HG03039 (cell line): ENCODE measurements around the gene CALY.

Experiments used
- ATAC-seq: cut with Tn5 transposase; IDR thresholded peaks from one replicate; pipeline ENCODE4 v1.9.1; 2021; ENCODE audit warnings: mild to moderate bottlenecking, moderate library complexity; ENCODE audit not compliant: unreplicated experiment

The CALY gene

DNA sequence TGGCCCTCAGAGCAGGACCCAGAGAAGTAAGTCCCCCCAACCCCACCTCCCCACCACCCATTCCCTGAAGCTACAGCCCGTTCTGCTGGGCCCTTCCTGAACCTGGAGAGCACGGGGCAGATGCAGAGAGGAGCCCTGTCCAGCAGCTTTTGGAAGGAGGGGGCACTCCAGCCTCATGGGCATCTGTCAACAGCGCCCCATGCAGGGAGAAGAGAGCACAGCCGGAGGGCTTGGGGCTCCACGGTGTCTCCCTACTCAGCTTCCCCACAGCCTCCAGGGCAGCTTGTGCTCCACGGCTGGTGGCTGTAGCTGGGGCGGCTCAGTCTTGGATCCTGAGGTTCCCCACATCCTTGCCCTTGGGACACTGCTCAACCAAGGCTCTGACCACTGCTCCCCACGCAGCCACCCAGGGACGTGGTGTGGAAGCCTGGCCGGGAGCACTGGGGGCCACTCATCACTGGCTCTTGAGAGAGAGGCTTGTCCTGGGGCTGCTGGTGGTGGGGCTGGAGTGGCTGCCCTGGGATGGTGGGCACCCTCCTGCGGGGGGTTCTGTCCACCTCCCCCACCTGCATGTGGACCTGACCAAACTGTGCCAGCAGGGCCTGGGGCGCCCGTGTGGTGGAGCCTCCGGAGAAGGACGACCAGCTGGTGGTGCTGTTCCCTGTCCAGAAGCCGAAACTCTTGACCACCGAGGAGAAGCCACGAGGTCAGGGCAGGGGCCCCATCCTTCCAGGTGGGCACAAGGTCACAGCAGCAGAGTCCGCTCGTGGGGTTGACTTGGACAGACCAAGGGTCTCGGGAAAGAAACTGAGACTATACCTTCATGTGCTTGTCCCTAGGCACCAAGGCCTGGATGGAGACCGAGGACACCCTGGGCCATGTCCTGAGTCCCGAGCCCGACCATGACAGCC lies 15.0 kb upstream of the CALY start:
- ATAC-seq, result no peak

GRCh38 chr10:133350950-133351329 lies 14.2 kb upstream of the CALY start:
- no peak for ATAC-seq

DNA sequence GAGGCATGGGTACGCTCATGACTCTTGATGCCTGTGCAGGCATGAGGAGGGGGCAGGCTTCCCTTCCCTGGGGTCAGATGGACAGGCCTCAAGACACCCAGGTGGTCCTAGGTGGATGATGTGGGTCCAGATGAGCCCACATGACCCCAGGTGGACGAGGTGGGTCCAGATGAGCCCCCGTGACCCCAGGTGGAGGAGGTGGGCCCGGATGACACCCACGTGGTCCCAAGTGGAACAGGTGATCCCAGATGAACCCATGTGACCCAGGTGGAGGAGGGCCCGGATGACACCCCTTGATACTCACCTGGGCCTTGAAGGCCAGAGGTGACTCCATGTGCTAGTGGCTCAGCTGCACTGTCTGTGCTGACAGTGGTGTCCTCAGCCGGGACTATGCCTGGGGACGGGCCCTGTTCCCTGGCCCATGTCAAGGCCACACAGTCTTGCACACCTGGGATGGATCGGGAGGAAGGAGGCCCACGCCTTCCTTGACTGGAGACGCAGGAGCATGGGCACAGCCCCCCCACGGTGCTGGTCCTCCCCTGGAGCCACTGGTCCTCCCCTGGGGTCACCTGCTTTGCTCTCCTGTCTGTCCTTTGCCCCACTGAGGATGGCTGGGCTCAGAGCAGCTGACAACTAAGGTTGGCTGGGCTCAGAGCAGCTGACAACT lies 13.7 kb upstream of the CALY start:
- no peak for ATAC-seq

GRCh38 chr10:133349577-133350011 lies 12.9 kb upstream of the CALY start:
- no peak for ATAC-seq

- ATAC-seq, result no peak
Measured at GRCh38 chr10:133349160-133349568, 12.5 kb upstream of the CALY start.

DNA sequence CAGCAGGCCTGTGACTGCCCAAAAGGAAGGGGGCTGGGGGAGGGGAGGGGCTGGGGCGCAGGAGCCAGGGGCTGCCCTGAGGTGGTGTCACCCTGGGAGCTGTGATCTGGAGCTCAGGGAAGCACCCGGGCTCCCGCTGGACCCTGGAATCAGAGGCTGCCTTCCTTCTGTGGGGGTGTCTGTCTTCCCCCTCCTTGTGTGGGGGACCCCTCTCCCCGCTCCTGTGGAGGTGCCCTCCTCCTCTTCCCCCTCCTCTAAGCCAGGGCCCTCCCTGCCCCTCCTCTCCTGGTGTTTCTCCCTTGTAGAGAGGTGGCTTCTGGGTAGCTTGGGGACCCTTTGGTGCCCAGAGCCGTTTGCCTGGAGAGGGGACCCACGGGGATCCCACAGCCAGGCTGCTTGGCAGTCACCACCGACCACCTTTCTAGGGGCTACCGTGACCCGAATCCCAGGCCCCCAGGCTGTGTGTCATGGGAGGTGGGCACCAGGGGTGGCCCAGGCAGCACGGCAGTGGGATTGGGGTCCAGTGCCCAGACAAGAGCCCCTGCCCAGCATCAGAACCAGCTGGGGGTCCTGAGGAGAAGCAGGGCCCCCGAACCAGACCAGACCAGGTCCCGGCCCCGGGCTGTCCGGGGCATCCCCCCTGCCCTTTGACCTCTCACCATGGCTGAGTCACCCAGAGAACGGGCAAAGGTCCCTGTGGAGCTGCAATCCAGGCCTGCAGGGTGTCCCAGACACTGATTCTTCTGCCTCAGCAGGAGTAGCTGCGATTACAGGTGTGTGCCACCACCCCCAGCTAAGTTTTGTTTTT lies 11.2 kb upstream of the CALY start:
- ATAC-seq, result no peak

GRCh38 chr10:133346413-133346812 lies 9.7 kb upstream of the CALY start:
- no peak for ATAC-seq

DNA sequence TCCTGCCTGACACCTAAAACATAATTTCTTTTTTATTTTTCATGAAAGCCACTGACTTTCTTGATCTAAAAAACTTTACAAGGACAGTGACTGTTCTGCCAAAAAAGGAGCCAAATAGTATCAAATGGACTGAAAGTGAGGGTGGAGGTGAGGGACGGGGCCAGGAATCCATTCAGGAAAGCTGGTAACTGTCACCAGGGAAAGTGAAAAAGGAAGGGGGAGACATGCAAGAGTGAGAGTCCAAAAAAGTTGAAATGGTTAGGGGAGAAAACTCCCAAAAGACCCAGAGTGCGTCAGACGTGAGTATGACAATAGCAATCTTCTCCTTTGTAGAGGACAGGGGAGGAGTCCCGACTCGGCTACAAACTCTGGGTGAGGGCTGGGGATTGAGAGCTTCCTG lies 7.5 kb upstream of the CALY start:
- ATAC-seq, result no peak

DNA sequence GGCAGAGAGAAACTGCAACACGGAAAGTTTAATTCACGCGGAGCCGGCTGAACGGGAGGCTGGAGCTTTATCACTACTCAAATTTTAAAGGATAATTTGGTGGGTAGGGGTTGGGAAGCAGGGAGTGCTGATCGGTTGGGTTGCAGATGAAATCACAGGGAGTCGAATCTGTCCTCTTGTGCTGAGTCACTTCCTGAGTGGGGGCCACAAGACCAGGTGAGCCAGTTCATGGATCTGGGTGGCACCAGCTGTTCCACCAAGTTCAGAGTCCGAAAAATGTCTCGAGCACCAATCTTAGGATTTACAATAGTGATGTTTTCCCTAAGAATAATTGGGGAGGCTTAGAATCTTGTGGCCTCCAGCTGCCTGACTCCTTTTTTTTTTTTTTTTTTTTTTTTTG lies 6.9 kb upstream of the CALY start:
- no peak for ATAC-seq

DNA sequence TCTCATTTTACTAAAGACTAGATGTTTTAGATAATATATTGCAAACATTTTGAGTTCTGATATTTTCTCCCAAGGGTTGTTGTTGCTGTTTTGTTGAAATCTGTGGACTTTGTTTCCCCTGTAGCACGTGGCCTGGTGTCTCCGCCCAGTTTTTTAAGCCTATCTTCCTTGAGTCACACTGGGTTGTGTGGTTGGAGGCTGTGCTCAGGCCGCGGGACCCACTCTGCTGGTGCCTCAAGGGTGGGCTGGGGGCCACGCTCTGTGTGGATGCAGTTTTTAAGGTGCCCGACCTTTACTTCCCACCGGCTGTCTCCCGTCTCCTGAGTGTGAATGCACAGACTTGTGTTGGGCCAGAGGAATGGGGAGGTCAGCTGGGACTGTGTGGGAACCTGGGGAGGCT lies 6.2 kb upstream of the CALY start:
- ATAC-seq, result no peak

DNA sequence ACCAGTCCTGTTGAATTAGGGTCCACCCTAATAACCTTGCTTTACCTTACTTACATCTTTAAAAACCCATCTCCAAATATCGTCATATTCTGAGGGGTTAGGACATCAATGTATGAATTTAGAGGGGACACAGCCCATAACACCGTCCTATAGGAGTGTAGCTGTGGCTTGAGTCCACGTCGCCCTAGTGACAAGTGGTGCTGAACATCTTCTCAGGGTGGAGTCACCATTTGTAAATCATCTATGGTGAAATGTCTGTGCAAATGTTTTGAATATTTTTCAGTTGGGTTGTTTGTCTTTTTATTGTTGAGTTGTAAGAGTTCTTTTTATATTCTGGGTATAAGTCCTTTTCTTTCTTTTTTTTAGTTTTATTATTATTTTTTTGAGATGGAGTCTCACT lies 5.3 kb upstream of the CALY start:
- no peak for ATAC-seq

DNA sequence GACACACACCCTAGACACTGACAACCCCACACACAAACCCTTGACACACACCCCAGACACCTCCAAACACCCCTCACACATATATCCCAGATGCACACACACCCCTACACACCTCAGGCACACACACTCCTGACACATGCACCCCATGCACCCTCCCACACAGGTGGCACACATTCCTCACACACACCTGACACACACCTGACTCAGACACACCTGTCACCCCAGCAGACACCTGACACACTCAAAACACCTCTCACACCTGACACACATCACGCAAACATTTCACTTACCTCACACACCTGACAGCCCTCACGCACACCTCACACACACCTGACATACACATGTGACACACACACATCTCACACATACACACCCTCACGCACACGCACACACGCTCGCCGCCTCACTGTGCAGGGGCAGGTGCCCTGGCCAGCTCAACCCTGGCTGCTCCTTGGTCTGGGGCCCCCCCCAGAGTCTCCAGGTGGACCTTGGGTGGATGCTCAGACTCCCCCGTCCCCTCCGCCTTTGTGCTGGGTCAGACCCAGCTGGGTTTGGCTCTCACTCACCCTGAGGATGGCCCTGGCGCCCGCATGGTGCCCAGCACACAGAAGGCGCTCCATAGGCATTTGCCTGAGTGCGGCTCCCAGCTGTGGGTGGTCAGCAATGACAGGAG lies 3.1 kb upstream of the CALY start:
- no peak for ATAC-seq

DNA sequence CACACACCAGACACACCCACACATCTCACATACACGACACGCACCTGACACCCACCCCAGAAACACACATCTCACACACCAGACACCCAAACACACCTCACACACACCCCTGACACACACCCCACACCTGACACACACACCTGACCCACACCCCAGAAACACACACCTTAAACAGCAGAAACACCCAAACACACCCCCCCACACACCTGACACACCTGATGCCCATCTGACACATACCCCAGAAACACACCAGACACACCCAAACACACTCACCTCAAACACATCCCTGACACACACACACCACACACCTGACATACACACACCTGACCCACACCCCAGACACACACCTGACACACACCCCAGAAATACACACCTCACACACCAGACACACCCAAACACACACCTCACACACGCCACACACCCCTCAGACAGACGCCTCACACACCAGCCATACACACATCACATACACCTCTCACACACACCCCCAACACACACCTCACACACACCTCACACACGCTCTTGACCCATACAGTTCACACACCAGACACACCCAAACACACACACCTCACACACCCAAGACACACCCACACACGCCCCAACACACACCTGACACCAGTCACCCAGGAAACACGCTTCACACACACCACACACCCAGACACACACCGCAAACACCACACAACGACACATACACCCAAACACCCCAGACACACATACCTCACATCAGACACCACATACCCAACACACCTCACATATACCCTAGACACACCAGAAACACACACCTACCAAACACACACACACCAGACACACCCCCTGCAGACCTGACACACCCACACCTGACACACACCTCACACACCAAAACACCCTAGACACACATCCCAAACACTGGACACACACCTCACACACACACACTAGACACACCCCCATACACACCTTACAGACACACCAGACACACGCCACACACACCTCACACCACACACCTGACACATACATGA lies 1.7 kb upstream of the CALY start:
- no peak for ATAC-seq

DNA sequence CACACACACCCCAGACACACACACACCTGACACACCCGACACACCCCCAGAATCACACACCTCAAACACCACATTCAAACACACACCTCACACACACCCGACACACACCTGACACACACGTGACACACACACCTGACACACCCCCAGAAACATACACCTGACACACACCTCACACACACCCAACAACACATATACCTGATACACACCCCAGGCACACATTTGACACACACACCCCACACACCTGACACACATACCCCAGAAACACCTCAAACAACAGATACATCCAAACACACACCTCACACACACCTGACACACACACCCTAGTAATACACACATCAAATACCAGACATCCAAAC lies 652 bp upstream of the CALY start:
- no peak for ATAC-seq

GRCh38 chr10:133336118-133336576 lies 549 bp downstream of the CALY start:
- ATAC-seq, result no peak

- no peak for ATAC-seq
Measured at GRCh38 chr10:133335246-133336117, 1.2 kb downstream of the CALY start.

GRCh38 chr10:133334503-133335245 lies 2.0 kb downstream of the CALY start:
- ATAC-seq, result no peak
